Eye (tissue), 1 donor: ENCODE data around the gene ERCC8.
"Not testable (repeated sequence)": the region's sequence is repeated elsewhere in the genome, so short reads cannot be mapped to it uniquely, and the experiment has no call there.

Source experiments
- DNase-seq: peaks from one replicate; pipeline ENCODE4 v3.0.0-alpha.2; 2015

Gene ERCC8

GRCh38 chr5:60903356-60903755, 41.5 kb downstream of the ERCC8 start:
- no peak for DNase-seq

- no peak for DNase-seq
Observed at GRCh38 chr5:60896991-60897390, 47.9 kb downstream of the ERCC8 start.

GRCh38 chr5:60893521-60893920, 51.3 kb downstream of the ERCC8 start:
- DNase-seq = no peak

- no peak for DNase-seq
Observed at GRCh38 chr5:60891667-60892066, 53.2 kb downstream of the ERCC8 start.

- no peak for DNase-seq
Observed at GRCh38 chr5:60888359-60889061, 56.4 kb downstream of the ERCC8 start.

GRCh38 chr5:60887746-60888145, 57.1 kb downstream of the ERCC8 start:
- no peak for DNase-seq

GRCh38 chr5:60887096-60887495, 57.8 kb downstream of the ERCC8 start:
- DNase-seq = no peak

- DNase-seq = no peak
Observed at GRCh38 chr5:60886158-60886557, 58.7 kb downstream of the ERCC8 start.

- no peak for DNase-seq
Observed at GRCh38 chr5:60883229-60883628, 61.6 kb downstream of the ERCC8 start.

- no peak for DNase-seq
Observed at GRCh38 chr5:60872892-60873291, 72.0 kb downstream of the ERCC8 start.

GRCh38 chr5:60870857-60871256, 74.0 kb downstream of the ERCC8 start:
- no peak for DNase-seq

- not testable (repeated sequence) for DNase-seq
Observed at GRCh38 chr5:60860572-60860971, 84.3 kb downstream of the ERCC8 start.

- no peak for DNase-seq
Observed at GRCh38 chr5:60856066-60856465, 88.8 kb downstream of the ERCC8 start.

- no peak for DNase-seq
Observed at GRCh38 chr5:60852940-60853339, 91.9 kb downstream of the ERCC8 start.

- no peak for DNase-seq
Observed at GRCh38 chr5:60852317-60852716, 92.6 kb downstream of the ERCC8 start.

- DNase-seq = no peak
Observed at GRCh38 chr5:60851626-60852025, 93.2 kb downstream of the ERCC8 start.

- no peak for DNase-seq
Observed at GRCh38 chr5:60846298-60846697, 98.6 kb downstream of the ERCC8 start.

- DNase-seq = peak; percentile 85
Observed at GRCh38 chr5:60843936-60844905, 100.6 kb downstream of the ERCC8 start, which contains the start of gene ELOVL7. ELOVL7 (minus strand) TSS chr5:60844269; CDS start chr5:60787397, 56,872 bp downstream.

GRCh38 chr5:60843386-60843935, 101.4 kb downstream of the ERCC8 start:
- no peak for DNase-seq

GRCh38 chr5:60842871-60843385, 101.9 kb downstream of the ERCC8 start:
- peak; percentile 62 for DNase-seq

- no peak for DNase-seq
Observed at GRCh38 chr5:60841361-60841760, 103.5 kb downstream of the ERCC8 start.

GRCh38 chr5:60836131-60836530, 108.7 kb downstream of the ERCC8 start:
- no peak for DNase-seq

- no peak for DNase-seq
Observed at GRCh38 chr5:60835554-60835953, 109.3 kb downstream of the ERCC8 start.
